GM08714 (cell line): ENCODE measurements around the gene KDM4C.

Source experiments
- H3K4me3 ChIP-seq: fragments of 200-500 bp; sonication (Bioruptor generic); 2 replicates; pipeline ENCODE4 v1.5.1; 2014; ENCODE audit warnings: mild to moderate bottlenecking, low read length, inconsistent platforms
- ZNF274 ChIP-seq: IDR thresholded peaks from 2 replicates; pipeline ENCODE4 v1.6.1; 2012; ENCODE audit warnings: mild to moderate bottlenecking, low read depth, low read length

KDM4C gene

GRCh38 chr9:6811436-6811835, 53.7 kb downstream of the KDM4C start:
- no peak for TF ChIP-seq ZNF274
- H3K4me3 ChIP-seq: no peak overlapping the region

GRCh38 chr9:6816581-6816980, 58.8 kb downstream of the KDM4C start:
- no peak overlapping the region for H3K4me3 ChIP-seq
- TF ChIP-seq ZNF274: no peak

GRCh38 chr9:6818292-6818922, 60.6 kb downstream of the KDM4C start:
- no peak for TF ChIP-seq ZNF274

GRCh38 chr9:6819112-6819511, 61.3 kb downstream of the KDM4C start:
- H3K4me3 ChIP-seq: no peak overlapping the region
- TF ChIP-seq ZNF274: no peak

More at GRCh38 chr9:6818292-6818922, 60.6 kb downstream of the KDM4C start:
- no peak overlapping the region for H3K4me3 ChIP-seq

- no peak for TF ChIP-seq ZNF274
These were observed 61.8 kb downstream of the KDM4C start for GRCh38 chr9:6819529-6819928.

GRCh38 chr9:6822696-6823095, 64.9 kb downstream of the KDM4C start:
- no peak overlapping the region for H3K4me3 ChIP-seq
- TF ChIP-seq ZNF274: no peak

More at GRCh38 chr9:6819529-6819928, 61.8 kb downstream of the KDM4C start:
- no peak overlapping the region for H3K4me3 ChIP-seq

- TF ChIP-seq ZNF274: no peak
- H3K4me3 ChIP-seq: no peak overlapping the region
These were observed 69.8 kb downstream of the KDM4C start for GRCh38 chr9:6827439-6828145.

- no peak for TF ChIP-seq ZNF274
- H3K4me3 ChIP-seq: no peak overlapping the region
These were observed 71.3 kb downstream of the KDM4C start for GRCh38 chr9:6829027-6829426.

GRCh38 chr9:6829536-6829935, 71.8 kb downstream of the KDM4C start:
- H3K4me3 ChIP-seq: no peak overlapping the region
- TF ChIP-seq ZNF274: no peak

GRCh38 chr9:6833518-6834192, 75.9 kb downstream of the KDM4C start:
- no peak for TF ChIP-seq ZNF274
- H3K4me3 ChIP-seq: no peak overlapping the region

- no peak for TF ChIP-seq ZNF274
- no peak overlapping the region for H3K4me3 ChIP-seq
These were observed 76.5 kb downstream of the KDM4C start for GRCh38 chr9:6834306-6834705.

- no peak for TF ChIP-seq ZNF274
These were observed 80.4 kb downstream of the KDM4C start for GRCh38 chr9:6838158-6838557.

GRCh38 chr9:6842584-6842947, 84.8 kb downstream of the KDM4C start:
- TF ChIP-seq ZNF274: no peak

More at GRCh38 chr9:6838158-6838557, 80.4 kb downstream of the KDM4C start:
- no peak overlapping the region for H3K4me3 ChIP-seq

GRCh38 chr9:6843742-6844141, 86.0 kb downstream of the KDM4C start:
- no peak overlapping the region for H3K4me3 ChIP-seq
- no peak for TF ChIP-seq ZNF274

More at GRCh38 chr9:6842584-6842947, 84.8 kb downstream of the KDM4C start:
- H3K4me3 ChIP-seq: no peak overlapping the region

GRCh38 chr9:6844267-6844666, 86.5 kb downstream of the KDM4C start:
- TF ChIP-seq ZNF274: no peak
- no peak overlapping the region for H3K4me3 ChIP-seq
